ENCODE data around the gene LHFPL2.

LHFPL2 gene

DNA sequence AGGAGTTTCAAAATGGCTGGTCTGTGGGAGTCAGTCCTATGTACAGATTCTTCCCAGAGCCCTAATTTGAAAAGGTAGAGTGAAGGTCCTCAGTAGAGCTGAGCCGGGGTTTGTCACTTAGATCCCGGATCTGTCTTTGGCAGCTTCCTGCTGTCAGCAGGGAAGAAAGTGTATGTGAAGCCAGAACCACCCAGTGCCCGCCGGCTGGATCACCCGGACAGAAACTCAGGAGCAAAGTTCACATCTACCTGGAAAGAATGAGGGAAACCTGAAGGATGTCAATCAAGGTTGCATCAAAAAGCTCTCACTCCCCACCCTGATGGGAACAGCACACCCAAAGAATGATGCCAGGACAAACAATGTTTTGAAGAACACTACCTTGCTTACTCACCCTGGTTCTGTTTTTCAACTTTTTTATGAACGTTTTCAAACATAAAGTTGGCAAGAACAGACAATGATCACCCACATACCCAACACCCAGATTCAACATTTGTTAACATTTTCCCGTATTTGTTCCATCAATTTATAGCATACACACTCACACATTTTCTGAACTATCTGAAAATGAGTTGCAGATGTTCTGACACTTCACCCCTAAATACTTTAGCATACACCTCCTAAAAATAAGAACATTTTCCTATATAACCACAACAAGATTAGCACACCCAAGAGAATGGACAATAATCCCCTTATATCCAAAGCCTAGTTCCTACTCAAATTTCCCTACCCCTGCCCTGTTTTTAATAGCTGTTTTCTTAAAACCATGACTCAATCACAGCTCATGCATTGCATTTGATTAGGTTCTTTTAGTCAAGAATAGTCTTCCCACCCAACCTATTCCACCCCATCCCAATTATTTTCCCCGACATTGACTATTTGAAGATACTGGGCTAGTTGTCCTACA, 133.9 kb downstream of the LHFPL2 start:
- Mint-ChIP-seq H3K4me3 (no peak overlapping the region), H3K36me3 (peaks cover 21% of the 10 kb centered on the region), H3K27me3 (peaks cover 3% of the 10 kb centered on the region), H3K27ac (no peak overlapping the region), H3K9me3 (no peaks in the 10 kb centered on the region), H3K4me1 (peaks cover 7% of the 10 kb centered on the region)
- no peak for DNase-seq (ENCODE audit: low spot score in 2 of 2)
- no peak for ATAC-seq (ENCODE audit: low read depth)

DNA sequence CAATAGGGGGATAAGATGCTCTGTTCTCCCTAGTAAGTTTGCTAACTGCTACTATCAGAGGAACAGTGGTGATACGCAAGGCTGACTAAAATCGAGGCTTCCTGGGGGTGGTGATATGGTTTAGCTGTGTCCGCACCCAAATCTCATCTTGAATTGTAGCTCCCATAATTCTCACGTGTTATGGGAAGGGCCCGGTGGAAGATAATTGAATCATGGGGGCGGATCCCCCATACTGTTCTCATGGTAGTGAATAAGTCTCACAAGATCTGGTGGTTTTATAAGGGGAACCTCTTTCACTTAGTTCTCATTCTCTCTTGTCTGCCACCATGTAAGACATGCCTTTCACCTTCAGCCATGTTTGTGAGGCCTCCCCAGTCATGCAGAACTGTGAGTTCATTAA, 135.1 kb downstream of the LHFPL2 start:
- Mint-ChIP-seq H3K4me3 (no peak overlapping the region), H3K27ac (no peak overlapping the region), H3K36me3 (peaks cover 21% of the 10 kb centered on the region), H3K4me1 (peaks cover 14% of the 10 kb centered on the region), H3K9me3 (no peaks in the 10 kb centered on the region), H3K27me3 (peaks cover 3% of the 10 kb centered on the region)
- DNase-seq (ENCODE audit: low spot score in 2 of 2) (no peak), ATAC-seq (ENCODE audit: low read depth) (no peak)

DNA sequence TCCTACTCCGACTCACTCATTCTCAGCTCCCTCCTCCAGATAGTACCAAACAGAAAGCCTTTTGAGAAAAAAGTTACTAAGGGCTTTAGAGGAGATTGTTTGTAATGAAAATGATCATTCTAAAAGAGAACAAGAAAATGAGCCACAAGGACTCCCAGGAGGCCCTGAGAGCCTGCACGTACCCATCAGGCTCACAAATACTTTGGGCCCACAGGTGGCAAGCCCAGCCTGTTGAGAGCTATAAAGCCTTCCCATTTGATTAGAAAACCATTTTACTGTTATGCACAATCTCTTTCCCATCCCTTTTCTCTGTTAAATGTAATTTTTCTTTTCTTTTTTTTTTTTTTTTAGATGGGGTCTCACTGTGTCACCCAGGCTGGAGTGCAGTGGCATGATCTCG, 136.1 kb downstream of the LHFPL2 start:
- no peak for DNase-seq (ENCODE audit: low spot score in 2 of 2)
- Mint-ChIP-seq H3K36me3 (peaks cover 22% of the 10 kb centered on the region), H3K4me1 (peaks cover 14% of the 10 kb centered on the region), H3K9me3 (no peaks in the 10 kb centered on the region), H3K27ac (no peak overlapping the region), H3K27me3 (peaks cover 3% of the 10 kb centered on the region), H3K4me3 (no peak overlapping the region)
- ATAC-seq (ENCODE audit: low read depth), result no peak

DNA sequence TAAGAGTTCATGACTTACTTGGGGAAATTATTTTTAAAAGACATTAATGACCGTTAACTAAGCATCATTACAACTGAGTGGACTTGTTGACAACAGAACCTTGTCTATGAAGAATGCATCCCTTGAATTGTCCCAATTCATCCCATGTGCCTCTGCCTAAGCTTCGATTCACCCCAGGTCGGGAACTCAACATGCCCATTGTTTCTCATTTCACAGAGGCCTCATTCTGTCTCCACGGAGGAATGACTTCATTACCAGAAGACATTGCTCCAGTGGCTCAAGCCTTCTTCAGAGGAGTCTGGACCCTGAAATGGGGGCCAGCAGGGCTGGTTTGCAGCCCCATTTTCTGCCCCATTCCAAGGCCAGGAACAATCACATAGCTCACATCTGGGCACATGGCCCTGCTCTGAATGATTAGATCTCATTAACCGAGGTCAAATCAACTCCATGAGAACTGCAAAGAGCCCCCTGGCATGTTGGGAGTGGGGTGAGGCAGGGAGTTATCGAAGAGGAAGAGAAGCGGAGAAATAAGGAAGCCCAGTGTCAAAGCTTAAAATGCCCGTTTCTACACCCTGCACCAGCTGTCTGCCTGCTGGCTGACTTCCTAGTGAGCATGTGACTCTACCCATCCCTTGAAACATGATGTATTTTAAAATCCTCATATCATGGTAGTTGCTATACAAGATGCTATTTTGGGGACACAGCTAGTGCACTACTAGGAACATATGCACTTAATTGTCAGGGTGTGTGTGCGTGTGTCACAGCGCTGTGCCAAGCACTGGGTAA, 137.3 kb downstream of the LHFPL2 start:
- H3K27ac Mint-ChIP-seq, result no peak overlapping the region
- no peak for ATAC-seq (ENCODE audit: low read depth)
- no peaks in the 10 kb centered on the region for H3K27me3 Mint-ChIP-seq
- no peak for DNase-seq (ENCODE audit: low spot score in 2 of 2)
- no peak overlapping the region for H3K4me3 Mint-ChIP-seq
- H3K36me3 Mint-ChIP-seq, result peaks cover 18% of the 10 kb centered on the region
- no peaks in the 10 kb centered on the region for H3K9me3 Mint-ChIP-seq
- H3K4me1 Mint-ChIP-seq, result peaks cover 14% of the 10 kb centered on the region

DNA sequence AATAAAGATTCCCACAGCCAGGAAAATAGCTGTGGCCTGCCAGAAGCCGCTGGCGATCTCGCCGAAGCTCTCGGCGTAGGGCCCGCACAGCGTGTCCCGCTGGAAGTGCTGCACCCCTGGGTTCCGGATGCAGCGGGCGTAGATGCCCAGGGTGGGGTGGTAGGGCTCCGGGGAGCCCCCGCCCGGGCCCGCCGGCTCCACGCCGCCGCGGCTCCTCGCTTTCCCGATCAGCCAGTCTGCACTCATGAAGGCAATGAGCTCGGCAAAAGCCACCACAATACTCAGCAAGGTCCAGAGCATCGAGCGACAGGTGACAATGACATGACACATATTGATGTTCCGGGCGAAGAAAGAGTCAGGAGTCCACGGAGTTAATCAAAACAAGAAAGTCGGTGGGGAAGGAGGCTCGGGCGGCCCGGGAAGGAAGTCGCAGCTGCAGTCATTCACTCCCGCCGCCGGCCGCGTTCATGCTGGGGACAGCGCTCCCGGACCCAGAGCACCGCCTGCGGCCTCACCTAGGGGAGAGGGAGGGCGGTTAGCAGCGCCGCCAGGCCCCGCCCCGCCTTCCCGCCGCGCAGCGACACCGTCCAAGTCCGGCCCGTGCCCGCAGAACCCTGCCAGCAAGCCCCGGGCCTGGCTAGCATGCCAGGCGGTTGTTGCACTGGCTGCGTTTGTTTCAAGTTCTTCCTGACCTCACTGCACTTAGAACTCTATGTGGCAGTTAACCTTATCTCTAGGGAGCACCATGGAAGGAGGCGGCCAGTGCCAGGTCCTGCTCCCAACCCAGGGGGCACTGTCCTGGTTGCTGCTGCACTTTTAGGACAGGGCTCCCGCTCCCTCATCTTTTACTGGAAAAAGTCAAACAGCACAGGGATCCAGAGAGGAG, 138.4 kb downstream of the LHFPL2 start:
- H3K27ac Mint-ChIP-seq, result no peak overlapping the region
- H3K4me1 Mint-ChIP-seq, result peaks cover 14% of the 10 kb centered on the region
- H3K27me3 Mint-ChIP-seq, result no peaks in the 10 kb centered on the region
- H3K4me3 Mint-ChIP-seq, result peak overlapping the region; percentile 75
- H3K36me3 Mint-ChIP-seq, result peaks cover 12% of the 10 kb centered on the region
- DNase-seq (ENCODE audit: low spot score in 2 of 2) (peak; percentile 20 to 47), ATAC-seq (ENCODE audit: low read depth) (peak; percentile 86)
- no peaks in the 10 kb centered on the region for H3K9me3 Mint-ChIP-seq

DNA sequence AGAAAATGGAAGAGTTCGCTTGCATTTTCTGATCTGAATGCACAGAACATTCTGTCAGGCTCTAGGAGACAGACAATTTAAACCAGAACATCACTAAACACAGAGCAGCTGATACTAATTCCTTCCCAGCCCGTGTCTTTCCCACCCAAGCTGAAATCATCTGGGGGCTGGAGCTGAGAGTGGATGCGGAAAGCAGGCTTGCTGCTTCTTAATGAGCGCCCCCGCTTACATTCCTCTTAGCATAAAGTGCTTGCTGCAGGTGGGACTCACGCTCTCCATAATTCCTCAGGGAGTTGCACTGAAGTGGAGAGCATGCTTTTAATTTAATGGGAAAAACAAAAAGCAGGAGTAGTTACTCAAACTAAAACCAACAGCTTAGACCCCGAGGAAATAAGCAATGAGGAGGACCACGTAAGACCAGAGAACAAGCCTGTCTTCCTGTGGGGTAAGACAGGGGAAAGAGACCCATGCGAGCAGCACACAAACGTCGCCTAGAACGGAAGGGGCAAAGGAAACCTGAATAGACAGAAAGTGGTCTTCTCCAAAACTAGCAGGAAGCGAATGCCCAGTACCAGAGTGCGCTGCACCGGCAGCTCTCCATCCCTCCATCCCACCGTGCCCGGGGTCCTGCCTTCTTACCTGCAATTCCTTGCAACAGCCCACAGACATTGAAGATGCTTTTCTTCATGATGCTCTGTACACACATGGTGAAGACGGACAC, 139.3 kb downstream of the LHFPL2 start:
- no peak overlapping the region for H3K27ac Mint-ChIP-seq

DNA sequence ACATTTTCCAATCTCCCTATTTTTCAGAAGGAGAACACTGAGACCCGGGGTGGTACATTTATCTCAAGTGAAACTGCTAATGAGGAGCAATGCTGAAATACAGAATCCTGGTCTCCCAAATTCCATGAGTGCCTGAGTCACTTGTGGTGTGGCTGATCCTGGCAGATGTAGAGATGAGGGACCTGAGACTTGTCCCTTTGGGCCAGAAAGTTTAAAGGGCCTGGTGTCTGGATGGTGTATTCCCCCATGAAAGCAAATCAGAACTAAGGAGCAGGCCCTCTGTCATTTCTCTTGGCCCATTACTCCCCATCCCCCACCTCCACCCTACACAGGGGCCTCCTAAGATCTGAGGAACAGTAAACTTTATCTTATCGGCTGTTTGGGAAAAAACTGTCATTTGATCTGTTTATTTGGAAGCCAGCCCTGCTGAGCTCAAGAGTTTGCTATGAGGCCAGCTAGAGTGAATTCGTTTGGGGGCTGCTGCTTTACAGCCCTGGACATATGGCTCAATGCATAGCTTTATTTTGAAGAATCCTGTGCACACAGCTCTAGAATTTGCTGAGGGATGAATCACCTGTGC, 140.3 kb downstream of the LHFPL2 start:
- H3K27me3 Mint-ChIP-seq, result no peaks in the 10 kb centered on the region

More for the DNA sequence above, 139.3 kb downstream of the LHFPL2 start:
- ATAC-seq (ENCODE audit: low read depth) (no peak), DNase-seq (ENCODE audit: low spot score in 2 of 2) (peak in 1 of 2 donors; percentile 12)
- H3K27me3 Mint-ChIP-seq, result no peaks in the 10 kb centered on the region
- peaks cover 7% of the 10 kb centered on the region for H3K36me3 Mint-ChIP-seq
- H3K4me1 Mint-ChIP-seq, result peaks cover 14% of the 10 kb centered on the region
- no peaks in the 10 kb centered on the region for H3K9me3 Mint-ChIP-seq
- H3K4me3 Mint-ChIP-seq, result peak overlapping the region; percentile 75

DNA sequence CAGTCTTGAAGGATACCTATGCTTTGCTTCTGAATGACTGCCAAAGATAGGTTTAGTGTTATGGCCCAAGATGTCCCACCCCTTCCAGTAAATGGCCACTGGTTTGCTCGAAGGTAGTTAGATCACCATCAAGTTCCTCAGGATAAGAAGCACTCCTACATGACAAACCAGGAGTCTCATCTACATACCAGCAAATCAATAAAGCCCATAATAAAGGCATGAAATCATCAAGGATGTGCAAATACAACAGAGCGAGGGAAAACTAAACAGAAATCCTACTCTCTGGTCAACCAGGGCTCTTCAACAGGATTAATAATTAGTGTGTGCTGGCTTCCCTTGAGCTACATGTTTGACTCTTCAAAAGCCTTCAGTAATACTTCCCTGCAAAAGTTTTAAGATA, 141.0 kb downstream of the LHFPL2 start:
- H3K27me3 Mint-ChIP-seq, result no peaks in the 10 kb centered on the region
- H3K27ac Mint-ChIP-seq, result no peak overlapping the region
- peaks cover 2% of the 10 kb centered on the region for H3K36me3 Mint-ChIP-seq
- H3K4me3 Mint-ChIP-seq, result no peak overlapping the region
- H3K4me1 Mint-ChIP-seq, result peaks cover 14% of the 10 kb centered on the region
- no peak for ATAC-seq (ENCODE audit: low read depth)
- H3K9me3 Mint-ChIP-seq, result no peaks in the 10 kb centered on the region
- DNase-seq (ENCODE audit: low spot score in 2 of 2), result no peak

More for the DNA sequence above, 140.3 kb downstream of the LHFPL2 start:
- DNase-seq (ENCODE audit: low spot score in 2 of 2) (no peak), ATAC-seq (ENCODE audit: low read depth) (no peak)
- Mint-ChIP-seq H3K9me3 (no peaks in the 10 kb centered on the region), H3K36me3 (peaks cover 2% of the 10 kb centered on the region), H3K27ac (peak overlapping the region; percentile 38), H3K4me1 (peaks cover 14% of the 10 kb centered on the region), H3K4me3 (no peak overlapping the region)

DNA sequence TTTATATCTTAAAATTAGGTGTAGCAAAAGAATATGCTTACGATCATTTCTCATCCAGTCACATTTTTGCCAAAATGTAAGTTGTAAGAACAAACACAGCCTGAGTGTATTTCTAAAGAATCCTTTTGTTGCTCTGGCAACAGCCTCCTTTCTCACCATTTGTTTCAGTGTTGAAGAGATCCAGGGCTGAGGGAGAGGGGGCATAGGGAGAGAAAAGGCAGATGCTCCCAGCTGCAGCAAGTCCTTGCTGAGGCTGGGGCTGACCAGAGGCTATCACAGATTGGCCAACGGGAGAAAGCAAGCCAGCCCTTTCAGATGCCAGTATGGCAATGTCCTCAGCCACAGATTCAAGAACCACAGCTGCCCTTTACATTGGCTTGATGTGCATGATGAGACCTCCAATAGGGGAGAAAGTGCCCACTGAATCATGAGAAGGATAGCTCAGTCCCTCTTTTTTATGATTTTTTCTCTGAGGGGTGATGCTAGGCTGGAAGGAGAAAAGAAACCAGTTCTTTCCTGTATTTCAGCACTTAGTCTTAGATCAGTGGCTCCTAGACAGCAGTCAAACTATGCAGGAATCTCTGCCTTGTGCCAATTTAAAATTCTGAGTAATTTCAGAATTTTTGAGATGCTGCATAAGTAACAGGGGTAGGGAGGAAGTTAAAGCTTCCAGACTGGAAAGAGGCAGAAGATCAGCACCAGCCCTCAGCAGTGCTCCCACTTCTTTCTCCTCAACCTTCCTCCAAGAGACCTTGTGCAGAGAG, 142.1 kb downstream of the LHFPL2 start:
- H3K27me3 Mint-ChIP-seq, result no peaks in the 10 kb centered on the region
- no peak overlapping the region for H3K4me3 Mint-ChIP-seq
- H3K4me1 Mint-ChIP-seq, result peaks cover 22% of the 10 kb centered on the region
- DNase-seq (ENCODE audit: low spot score in 2 of 2), result no peak
- peaks cover 2% of the 10 kb centered on the region for H3K36me3 Mint-ChIP-seq
- no peak overlapping the region for H3K27ac Mint-ChIP-seq
- no peak for ATAC-seq (ENCODE audit: low read depth)
- H3K9me3 Mint-ChIP-seq, result no peaks in the 10 kb centered on the region

DNA sequence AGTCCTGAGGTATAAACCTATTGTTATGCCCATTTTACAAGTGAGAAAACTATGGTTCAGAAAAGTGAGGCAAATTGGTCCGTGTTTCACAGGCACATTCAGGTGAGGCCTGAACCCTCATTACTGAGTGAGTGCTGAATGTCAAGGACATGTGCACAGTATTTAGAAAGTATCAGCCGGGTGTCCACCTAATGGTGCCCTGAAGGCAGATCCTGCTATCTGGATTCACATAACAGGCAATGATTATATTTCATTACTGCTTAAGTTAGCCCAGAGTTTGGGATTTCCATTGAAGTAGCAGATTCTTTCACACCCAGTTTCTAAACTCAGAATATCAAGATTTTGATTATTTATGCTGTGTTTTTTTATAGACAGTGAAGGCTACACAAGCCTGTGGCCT, 142.7 kb downstream of the LHFPL2 start:
- no peaks in the 10 kb centered on the region for H3K27me3 Mint-ChIP-seq
- no peak overlapping the region for H3K27ac Mint-ChIP-seq
- DNase-seq (ENCODE audit: low spot score in 2 of 2) (no peak), ATAC-seq (ENCODE audit: low read depth) (no peak)
- peaks cover 2% of the 10 kb centered on the region for H3K36me3 Mint-ChIP-seq
- no peaks in the 10 kb centered on the region for H3K9me3 Mint-ChIP-seq
- peaks cover 23% of the 10 kb centered on the region for H3K4me1 Mint-ChIP-seq
- H3K4me3 Mint-ChIP-seq, result no peak overlapping the region

DNA sequence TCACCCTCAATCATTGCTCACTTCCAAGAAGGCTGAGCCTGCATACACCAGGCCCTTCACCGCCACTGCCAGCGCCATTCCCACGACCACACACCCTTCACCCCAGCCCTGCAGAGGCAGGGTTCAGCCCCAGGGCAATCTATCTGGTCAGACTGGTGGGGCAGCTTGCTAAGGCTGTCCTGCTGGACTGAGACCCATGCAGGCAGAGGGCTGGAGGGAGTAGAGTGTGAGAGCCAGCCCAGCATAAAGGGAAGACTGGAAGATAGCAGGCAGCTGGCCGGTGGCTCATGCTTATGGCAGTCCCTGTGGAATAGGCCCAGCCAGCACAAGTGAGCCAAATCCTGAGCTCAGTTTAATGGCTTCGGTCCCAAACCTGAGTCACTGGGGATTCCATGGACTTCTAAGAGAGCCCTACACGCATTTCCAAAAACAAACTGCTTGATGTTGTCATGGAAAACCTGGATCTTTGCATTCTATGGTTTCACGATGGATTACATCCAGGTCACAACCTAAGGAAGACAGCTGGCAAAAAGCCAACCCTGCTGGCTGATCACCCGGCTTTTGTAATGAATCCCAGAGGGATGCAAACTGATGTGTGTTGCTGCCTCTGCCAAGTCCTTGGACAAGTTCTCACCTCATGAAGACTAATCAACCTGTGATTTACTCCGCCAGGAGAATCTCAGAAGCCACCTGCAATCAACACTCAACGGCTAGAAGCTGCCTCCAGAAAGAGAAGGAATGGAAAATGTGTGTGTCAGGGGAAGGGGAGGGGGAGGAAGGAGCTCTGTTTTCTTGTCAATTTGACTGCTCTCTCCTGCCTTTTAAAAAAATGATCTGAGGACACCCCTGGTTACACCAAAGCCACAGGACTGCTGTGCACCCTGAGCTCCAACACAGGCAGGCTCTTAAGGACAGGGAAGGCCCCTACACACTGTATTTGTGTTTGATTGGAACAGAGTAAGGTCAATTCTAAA, 143.6 kb downstream of the LHFPL2 start:
- ATAC-seq (ENCODE audit: low read depth), result no peak
- Mint-ChIP-seq H3K9me3 (no peaks in the 10 kb centered on the region), H3K27ac (no peak overlapping the region), H3K27me3 (no peaks in the 10 kb centered on the region), H3K4me1 (peaks cover 16% of the 10 kb centered on the region), H3K36me3 (peaks cover 2% of the 10 kb centered on the region), H3K4me3 (no peak overlapping the region)
- no peak for DNase-seq (ENCODE audit: low spot score in 2 of 2)

Measured in memory B cell (primary cell).